ENCODE measurements around the gene DPCD.

DPCD gene

DNA sequence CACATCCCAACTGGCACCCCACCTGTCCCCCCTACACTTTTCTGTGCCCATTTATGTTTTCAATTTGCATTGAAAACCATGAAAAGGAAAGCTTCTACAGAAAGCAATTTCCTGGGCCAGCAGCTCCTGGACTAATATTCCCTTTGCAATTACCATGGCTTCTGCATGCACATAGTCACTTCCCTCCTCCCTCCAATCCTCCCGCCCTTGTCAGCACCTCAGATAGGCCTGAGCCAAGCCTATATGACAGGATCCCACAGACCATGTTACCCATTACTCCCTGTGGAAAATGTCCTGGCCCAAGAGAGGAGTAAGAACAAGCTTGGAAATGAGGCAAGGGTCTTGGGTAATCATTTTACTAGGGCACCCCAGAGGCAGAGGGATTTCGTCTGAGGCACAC, 68.8 kb downstream of the DPCD start:
- no peaks in the 10 kb centered on the region; the same call in 1 of the 2 replicates for H4K20me1 ChIP-seq (ENCODE audit: insufficient read depth, low read length)
- ATAC-seq (ENCODE audit: insufficient read depth, low read depth) (no peak), DNase-seq (no peak)
- no peak overlapping the region for H3K4me3 ChIP-seq (ENCODE audit: low read depth in 1 of 2, low read length in 2 of 2)
- H3K9me3 ChIP-seq (ENCODE audit: insufficient read depth, low read length, severe bottlenecking), result no peaks in the 10 kb centered on the region
- no peak overlapping the region for H3K4me2 ChIP-seq (ENCODE audit: insufficient read depth, low read length)
- no peaks in the 10 kb centered on the region for H3K79me2 ChIP-seq (ENCODE audit: insufficient read depth, low read length)
- H3K9ac ChIP-seq (ENCODE audit: low read depth, low read length), result no peak overlapping the region
- TF ChIP-seq, protein P1, sequence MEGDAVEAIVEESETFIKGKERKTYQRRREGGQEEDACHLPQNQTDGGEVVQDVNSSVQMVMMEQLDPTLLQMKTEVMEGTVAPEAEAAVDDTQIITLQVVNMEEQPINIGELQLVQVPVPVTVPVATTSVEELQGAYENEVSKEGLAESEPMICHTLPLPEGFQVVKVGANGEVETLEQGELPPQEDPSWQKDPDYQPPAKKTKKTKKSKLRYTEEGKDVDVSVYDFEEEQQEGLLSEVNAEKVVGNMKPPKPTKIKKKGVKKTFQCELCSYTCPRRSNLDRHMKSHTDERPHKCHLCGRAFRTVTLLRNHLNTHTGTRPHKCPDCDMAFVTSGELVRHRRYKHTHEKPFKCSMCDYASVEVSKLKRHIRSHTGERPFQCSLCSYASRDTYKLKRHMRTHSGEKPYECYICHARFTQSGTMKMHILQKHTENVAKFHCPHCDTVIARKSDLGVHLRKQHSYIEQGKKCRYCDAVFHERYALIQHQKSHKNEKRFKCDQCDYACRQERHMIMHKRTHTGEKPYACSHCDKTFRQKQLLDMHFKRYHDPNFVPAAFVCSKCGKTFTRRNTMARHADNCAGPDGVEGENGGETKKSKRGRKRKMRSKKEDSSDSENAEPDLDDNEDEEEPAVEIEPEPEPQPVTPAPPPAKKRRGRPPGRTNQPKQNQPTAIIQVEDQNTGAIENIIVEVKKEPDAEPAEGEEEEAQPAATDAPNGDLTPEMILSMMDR (IDR thresholded peaks at IDR 0.05; ENCODE audit: borderline replicate concordance, extremely low read depth, low read length, poor library complexity, severe bottlenecking), result no peak
- no peak for TF ChIP-seq EZH2 (IDR thresholded peaks at IDR 0.05; ENCODE audit: borderline replicate concordance, low read depth, low read length, severe bottlenecking)
- peaks cover 65% of the 10 kb centered on the region for H3K36me3 ChIP-seq (ENCODE audit: insufficient read depth, low read length)
- H2AFZ ChIP-seq (ENCODE audit: low read depth, low read length), result no peak overlapping the region
- H3K27ac ChIP-seq (ENCODE audit: low read length), result no peak overlapping the region
- no peaks in the 10 kb centered on the region for H3K27me3 ChIP-seq (ENCODE audit: insufficient read depth, low read length, poor library complexity)
- no peaks in the 10 kb centered on the region for H3K4me1 ChIP-seq (ENCODE audit: insufficient read depth, low read length)

- H3K36me3 ChIP-seq (ENCODE audit: insufficient read depth, low read length), result peaks cover 72% of the 10 kb centered on the region
Observed at GRCh38 chr10:101658975-101659374, 70.9 kb downstream of the DPCD start.

More at GRCh38 chr10:101658975-101659374, 70.9 kb downstream of the DPCD start:
- Histone ChIP-seq H3K9ac (ENCODE audit: low read depth, low read length) (no peak overlapping the region), H3K27ac (ENCODE audit: low read length) (no peak overlapping the region), H3K79me2 (ENCODE audit: insufficient read depth, low read length) (no peaks in the 10 kb centered on the region), H3K4me2 (ENCODE audit: insufficient read depth, low read length) (no peak overlapping the region), H3K27me3 (ENCODE audit: insufficient read depth, low read length, poor library complexity) (no peaks in the 10 kb centered on the region), H2AFZ (ENCODE audit: low read depth, low read length) (no peak overlapping the region), H3K4me3 (ENCODE audit: low read depth in 1 of 2, low read length in 2 of 2) (no peak overlapping the region), H3K9me3 (ENCODE audit: insufficient read depth, low read length, severe bottlenecking) (no peaks in the 10 kb centered on the region), H3K4me1 (ENCODE audit: insufficient read depth, low read length) (no peaks in the 10 kb centered on the region), H4K20me1 (ENCODE audit: insufficient read depth, low read length) (no peaks in the 10 kb centered on the region; the same call in 1 of the 2 replicates)
- ATAC-seq (ENCODE audit: insufficient read depth, low read depth) (no peak), DNase-seq (no peak)
- TF ChIP-seq, protein P1 (IDR thresholded peaks at IDR 0.05; ENCODE audit: borderline replicate concordance, extremely low read depth, low read length, poor library complexity, severe bottlenecking), result no peak
- TF ChIP-seq EZH2 (IDR thresholded peaks at IDR 0.05; ENCODE audit: borderline replicate concordance, low read depth, low read length, severe bottlenecking), result no peak
